HL-60 (cell line): ENCODE data around the gene NRXN3.

Experiments used
- POLR2AphosphoS5 ChIP-seq: IDR thresholded peaks from 2 replicates; pipeline ENCODE4 v1.6.1; 2012; ENCODE audit warnings: low read depth
- TF ChIP-seq, protein P1 (sequence below): IDR thresholded peaks from one replicate; pipeline ENCODE4 v1.5.1; 2011; ENCODE audit warnings: low read length, control low read depth, inconsistent platforms; ENCODE audit not compliant: insufficient read depth
- TF ChIP-seq, protein P2 (sequence below): IDR thresholded peaks from 2 replicates; pipeline ENCODE4 v1.6.1; 2012; ENCODE audit warnings: low read depth; ENCODE audit not compliant: insufficient replicate concordance

DNA sequence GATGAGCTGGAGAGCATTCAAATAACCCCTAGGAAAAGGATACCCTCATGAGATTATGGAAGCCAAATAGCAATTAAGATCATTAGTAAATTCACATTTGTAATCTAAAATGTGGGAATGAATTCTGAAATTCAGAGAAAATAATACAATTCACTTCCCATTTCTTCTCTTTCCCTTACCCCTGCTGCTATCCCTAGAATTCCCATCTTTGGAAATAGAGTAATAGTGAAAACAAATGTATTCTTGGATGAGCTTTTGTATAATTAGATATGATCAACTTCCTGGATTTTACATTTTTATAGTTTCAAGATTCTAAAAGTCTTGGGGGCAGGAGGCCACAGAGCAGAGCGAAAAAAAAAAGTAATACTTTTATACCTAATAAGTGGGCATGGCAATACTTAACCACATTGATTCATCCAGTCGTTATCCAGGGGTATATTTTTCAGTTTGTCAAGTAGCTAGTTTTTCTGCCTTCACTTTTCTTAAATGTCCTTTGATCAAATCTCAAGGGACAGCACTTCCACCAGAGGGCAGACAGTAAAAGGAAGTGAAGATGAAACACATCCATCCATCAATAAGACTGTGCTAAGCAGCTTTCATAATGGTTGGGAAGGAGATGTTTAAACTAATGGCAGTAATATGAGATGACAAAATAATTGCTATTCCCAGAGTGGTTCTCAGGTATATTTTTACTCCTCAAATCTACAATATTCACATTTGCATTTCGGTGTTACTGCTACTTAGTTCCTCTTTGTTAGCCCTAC is 1639.9 kb downstream of the NRXN3 start:
- TF ChIP-seq, protein P1, sequence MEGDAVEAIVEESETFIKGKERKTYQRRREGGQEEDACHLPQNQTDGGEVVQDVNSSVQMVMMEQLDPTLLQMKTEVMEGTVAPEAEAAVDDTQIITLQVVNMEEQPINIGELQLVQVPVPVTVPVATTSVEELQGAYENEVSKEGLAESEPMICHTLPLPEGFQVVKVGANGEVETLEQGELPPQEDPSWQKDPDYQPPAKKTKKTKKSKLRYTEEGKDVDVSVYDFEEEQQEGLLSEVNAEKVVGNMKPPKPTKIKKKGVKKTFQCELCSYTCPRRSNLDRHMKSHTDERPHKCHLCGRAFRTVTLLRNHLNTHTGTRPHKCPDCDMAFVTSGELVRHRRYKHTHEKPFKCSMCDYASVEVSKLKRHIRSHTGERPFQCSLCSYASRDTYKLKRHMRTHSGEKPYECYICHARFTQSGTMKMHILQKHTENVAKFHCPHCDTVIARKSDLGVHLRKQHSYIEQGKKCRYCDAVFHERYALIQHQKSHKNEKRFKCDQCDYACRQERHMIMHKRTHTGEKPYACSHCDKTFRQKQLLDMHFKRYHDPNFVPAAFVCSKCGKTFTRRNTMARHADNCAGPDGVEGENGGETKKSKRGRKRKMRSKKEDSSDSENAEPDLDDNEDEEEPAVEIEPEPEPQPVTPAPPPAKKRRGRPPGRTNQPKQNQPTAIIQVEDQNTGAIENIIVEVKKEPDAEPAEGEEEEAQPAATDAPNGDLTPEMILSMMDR = no peak
- TF ChIP-seq POLR2AphosphoS5 = no peak
- TF ChIP-seq, protein P2, sequence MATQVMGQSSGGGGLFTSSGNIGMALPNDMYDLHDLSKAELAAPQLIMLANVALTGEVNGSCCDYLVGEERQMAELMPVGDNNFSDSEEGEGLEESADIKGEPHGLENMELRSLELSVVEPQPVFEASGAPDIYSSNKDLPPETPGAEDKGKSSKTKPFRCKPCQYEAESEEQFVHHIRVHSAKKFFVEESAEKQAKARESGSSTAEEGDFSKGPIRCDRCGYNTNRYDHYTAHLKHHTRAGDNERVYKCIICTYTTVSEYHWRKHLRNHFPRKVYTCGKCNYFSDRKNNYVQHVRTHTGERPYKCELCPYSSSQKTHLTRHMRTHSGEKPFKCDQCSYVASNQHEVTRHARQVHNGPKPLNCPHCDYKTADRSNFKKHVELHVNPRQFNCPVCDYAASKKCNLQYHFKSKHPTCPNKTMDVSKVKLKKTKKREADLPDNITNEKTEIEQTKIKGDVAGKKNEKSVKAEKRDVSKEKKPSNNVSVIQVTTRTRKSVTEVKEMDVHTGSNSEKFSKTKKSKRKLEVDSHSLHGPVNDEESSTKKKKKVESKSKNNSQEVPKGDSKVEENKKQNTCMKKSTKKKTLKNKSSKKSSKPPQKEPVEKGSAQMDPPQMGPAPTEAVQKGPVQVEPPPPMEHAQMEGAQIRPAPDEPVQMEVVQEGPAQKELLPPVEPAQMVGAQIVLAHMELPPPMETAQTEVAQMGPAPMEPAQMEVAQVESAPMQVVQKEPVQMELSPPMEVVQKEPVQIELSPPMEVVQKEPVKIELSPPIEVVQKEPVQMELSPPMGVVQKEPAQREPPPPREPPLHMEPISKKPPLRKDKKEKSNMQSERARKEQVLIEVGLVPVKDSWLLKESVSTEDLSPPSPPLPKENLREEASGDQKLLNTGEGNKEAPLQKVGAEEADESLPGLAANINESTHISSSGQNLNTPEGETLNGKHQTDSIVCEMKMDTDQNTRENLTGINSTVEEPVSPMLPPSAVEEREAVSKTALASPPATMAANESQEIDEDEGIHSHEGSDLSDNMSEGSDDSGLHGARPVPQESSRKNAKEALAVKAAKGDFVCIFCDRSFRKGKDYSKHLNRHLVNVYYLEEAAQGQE = no peak
